Thyroid gland (tissue), 4 donors: ENCODE measurements around the gene BTRC. TPM values are rescaled to one million over a fixed set of nuclear protein-coding genes. Genes with fewer than 3 reads are reported as not detected.

ENCODE experiments used
- DNase-seq, 2 donors: peaks; one replicate each; pipeline ENCODE4 v3.0.0-alpha.2; 2019
- H3K27ac ChIP-seq, 3 donors: fragments of 200-600 bp; sonication (generic); 1 replicate in 2 of 3; 2 replicates in 1 of 3; pipeline ENCODE4 v1.5.1; 2016 to 2019; ENCODE audit warnings: mild to moderate bottlenecking in 1 of 3, moderate library complexity in 1 of 3
- H3K27me3 ChIP-seq: fragments of 200-600 bp; sonication (generic); one replicate; pipeline ENCODE4 v1.5.1; 2019
- H3K36me3 ChIP-seq, 2 donors: fragments of 200-600 bp; sonication (generic); one replicate each; pipeline ENCODE4 v1.5.1; 2016 to 2019
- H3K4me1 ChIP-seq, 2 donors: fragments of 200-600 bp; sonication (generic); one replicate each; pipeline ENCODE4 v1.5.1; 2017 to 2019
- H3K4me3 ChIP-seq, 3 donors: fragments of 200-600 bp; sonication (generic); replicated peaks in 1 of 3; 1 replicate in 2 of 3; 2 replicates in 1 of 3; pipeline ENCODE4 v1.5.1; 2016; ENCODE audit warnings: mild to moderate bottlenecking in 1 of 3
- H3K9me3 ChIP-seq: fragments of 200-600 bp; sonication (generic); one replicate; pipeline ENCODE4 v1.5.1; 2017
- CTCF ChIP-seq, 6 experiments: fragments of 200-600 bp in 3 of 6; fragments of 450-650 bp in 3 of 6; sonication (generic) in 3 of 6; IDR thresholded peaks; one replicate each; pipeline ENCODE4 v1.5.1; 2016 to 2019; ENCODE audit warnings: antibody characterized with exemption in 6 of 6, mild to moderate bottlenecking in 2 of 6, inconsistent platforms in 1 of 6, moderate library complexity in 1 of 6
- POLR2A ChIP-seq, 2 donors: fragments of 450-650 bp; IDR thresholded peaks; one replicate each; pipeline ENCODE4 v1.6.1; 2017; ENCODE audit warnings: antibody characterized with exemption in 2 of 2, mild to moderate bottlenecking in 2 of 2, moderate library complexity in 1 of 2
- WGBS, 2 donors: methylation state at CpG; one replicate each; pipeline ENCODE4 v1.1.5; 2017; 5-methylcytosine and 5-hydroxymethylcytosine counted together
- intact Hi-C: fragments of 100-400 bp; cut with DNase I; formaldehyde crosslinking; loops from one replicate; pipeline ENCODE4 v1.15.1; 2023
- total RNA-seq, 4 donors: library from RNA; depleted of rRNA; stranded (reverse); fragments of >200 nt; gene quantifications; one replicate each; pipeline ENCODE4 v1.2.3, GENCODE V29; 2016

Gene BTRC
- total RNA-seq, 4 donors from 2014 or later: 14.5 to 70.4 (median 22.7) TPM

- WGBS, 2 donors: 90 to 92% methylated on average over 7 of the region's 7 CpGs
- DNase-seq: no peak
- no peaks in the 10 kb centered on the region for H3K27me3 ChIP-seq
- intact Hi-C loops: no loop called here
- no peak overlapping the region for H3K27ac ChIP-seq
- TF ChIP-seq CTCF (IDR thresholded peaks at IDR 0.05): no peak
- TF ChIP-seq POLR2A (IDR thresholded peaks at IDR 0.05): no peak
- H3K36me3 ChIP-seq: peaks cover 5 to 9% of the 10 kb centered on the region in 2 donors
- H3K4me1 ChIP-seq: no peaks in the 10 kb centered on the region
- no peak overlapping the region for H3K4me3 ChIP-seq
- H3K9me3 ChIP-seq: no peaks in the 10 kb centered on the region
Observed at GRCh38 chr10:101576211-101576863, 222.4 kb downstream of the BTRC start.

GRCh38 chr10:101577121-101577871 lies 223.3 kb downstream of the BTRC start:
- Histone ChIP-seq H3K36me3 (peaks cover 5 to 9% of the 10 kb centered on the region in 2 donors), H3K4me1 (no peaks in the 10 kb centered on the region), H3K9me3 (no peaks in the 10 kb centered on the region), H3K27ac (no peak overlapping the region), H3K4me3 (no peak overlapping the region), H3K27me3 (no peaks in the 10 kb centered on the region)
- DNase-seq: no peak
- intact Hi-C loops: no loop called here
- TF ChIP-seq POLR2A (IDR thresholded peaks at IDR 0.05) (no peak), CTCF (IDR thresholded peaks at IDR 0.05) (no peak)
- WGBS, 2 donors: 89 to 94% methylated on average over 7 of the region's 7 CpGs

GRCh38 chr10:101578192-101578591 lies 224.2 kb downstream of the BTRC start:
- 90 to 97% methylated on average over 5 of the region's 5 CpGs for WGBS, 2 donors
- Histone ChIP-seq H3K36me3 (peaks cover 8 to 9% of the 10 kb centered on the region in 2 donors), H3K27me3 (no peaks in the 10 kb centered on the region), H3K4me1 (no peaks in the 10 kb centered on the region), H3K27ac (no peak overlapping the region), H3K9me3 (no peaks in the 10 kb centered on the region), H3K4me3 (no peak overlapping the region)
- intact Hi-C loops: no loop called here
- no peak for TF ChIP-seq CTCF (IDR thresholded peaks at IDR 0.05)
- DNase-seq: no peak

- H3K9me3 ChIP-seq: no peaks in the 10 kb centered on the region
- 92 to 97% methylated on average over 10 to 12 of the region's 13 CpGs for WGBS, 2 donors
- H3K27ac ChIP-seq: no peak overlapping the region
- TF ChIP-seq POLR2A (IDR thresholded peaks at IDR 0.05): no peak
- TF ChIP-seq CTCF (IDR thresholded peaks at IDR 0.05): no peak
- no peak for DNase-seq
- H3K27me3 ChIP-seq: no peaks in the 10 kb centered on the region
- H3K36me3 ChIP-seq: peaks cover 9 to 15% of the 10 kb centered on the region in 2 donors
- H3K4me1 ChIP-seq: no peaks in the 10 kb centered on the region
- intact Hi-C loops: no loop called here
- H3K4me3 ChIP-seq: no peak overlapping the region
Observed at GRCh38 chr10:101578803-101579515, 225.0 kb downstream of the BTRC start.

- no peaks in the 10 kb centered on the region for H3K9me3 ChIP-seq
Observed at GRCh38 chr10:101579516-101579870, 225.5 kb downstream of the BTRC start.

More at GRCh38 chr10:101579516-101579870, 225.5 kb downstream of the BTRC start:
- Histone ChIP-seq H3K4me1 (no peaks in the 10 kb centered on the region), H3K36me3 (peaks cover 9 to 15% of the 10 kb centered on the region in 2 donors), H3K27me3 (no peaks in the 10 kb centered on the region), H3K27ac (no peak overlapping the region), H3K4me3 (no peak overlapping the region)
- DNase-seq: no peak
- intact Hi-C loops: no loop called here
- 91 to 100% methylated on average over 1 to 11 of the region's 12 CpGs for WGBS, 2 donors
- TF ChIP-seq POLR2A (IDR thresholded peaks at IDR 0.05) (no peak), CTCF (IDR thresholded peaks at IDR 0.05) (no peak)
